Measurements from ENCODE around the gene SGSM1. TPM values are rescaled to one million over a fixed set of nuclear protein-coding genes. Genes with fewer than 3 reads are reported as not detected.

Gene SGSM1
- total RNA-seq, 2 donors from 2014 or later, result 1.6 to 3.0 TPM

- H3K9ac ChIP-seq (ENCODE audit: extremely low read depth, low read length, poor library complexity, severe bottlenecking), result no peak overlapping the region
- H3K27me3 ChIP-seq (ENCODE audit: control insufficient read depth, insufficient read depth, low read length, poor library complexity, severe bottlenecking), result no peaks in the 10 kb centered on the region
- Mint-ChIP-seq H3K9me3 (no peaks in the 10 kb centered on the region), H3K36me3 (ENCODE audit: low read depth) (no peaks in the 10 kb centered on the region), H3K27ac (no peak overlapping the region), H3K27me3 (ENCODE audit: insufficient read depth) (no peaks in the 10 kb centered on the region), H3K4me3 (no peak overlapping the region), H3K4me1 (peaks cover 4% of the 10 kb centered on the region)
- H3K27ac ChIP-seq (ENCODE audit: low read depth, low read length), result no peak overlapping the region
- H3K4me1 ChIP-seq (ENCODE audit: control insufficient read depth, insufficient read depth, low read length), result no peaks in the 10 kb centered on the region
- peak; percentile 72 for TF ChIP-seq CTCF (conservative IDR thresholded peaks at IDR 0.05)
- DNase-seq, result peak; percentile 72
- no peak overlapping the region for H3K4me3 ChIP-seq (ENCODE audit: low read length)
- no peaks in the 10 kb centered on the region for H3K9me3 ChIP-seq (ENCODE audit: control insufficient read depth, low read length)
- no peaks in the 10 kb centered on the region for H3K36me3 ChIP-seq (ENCODE audit: control insufficient read depth, insufficient read depth, low read length)
- 54 to 66% methylated on average over 2 of the region's 2 CpGs for WGBS, 2 experiments (ENCODE audit: insufficient coverage in 1 of 2, insufficient read length in 1 of 2)
Observed at GRCh38 chr22:24937114-24937513, 131.1 kb downstream of the SGSM1 start.

GRCh38 chr22:24938741-24939341, 132.8 kb downstream of the SGSM1 start:
- Histone ChIP-seq H3K27ac (ENCODE audit: low read depth, low read length) (no peak overlapping the region), H3K4me1 (ENCODE audit: control insufficient read depth, insufficient read depth, low read length) (no peaks in the 10 kb centered on the region), H3K36me3 (ENCODE audit: control insufficient read depth, insufficient read depth, low read length) (no peaks in the 10 kb centered on the region), H3K4me3 (ENCODE audit: low read length) (no peak overlapping the region), H3K9ac (ENCODE audit: extremely low read depth, low read length, poor library complexity, severe bottlenecking) (no peak overlapping the region), H3K27me3 (ENCODE audit: control insufficient read depth, insufficient read depth, low read length, poor library complexity, severe bottlenecking) (no peaks in the 10 kb centered on the region), H3K9me3 (ENCODE audit: control insufficient read depth, low read length) (no peaks in the 10 kb centered on the region)
- peak; percentile 86 for TF ChIP-seq CTCF (conservative IDR thresholded peaks at IDR 0.05)
- H3K27ac Mint-ChIP-seq, result no peak overlapping the region
- H3K27me3 Mint-ChIP-seq (ENCODE audit: insufficient read depth), result no peaks in the 10 kb centered on the region
- peak; percentile 77 for DNase-seq
- H3K4me3 Mint-ChIP-seq, result no peak overlapping the region
- no peaks in the 10 kb centered on the region for H3K36me3 Mint-ChIP-seq (ENCODE audit: low read depth)
- no peaks in the 10 kb centered on the region for H3K9me3 Mint-ChIP-seq
- 37 to 39% methylated on average over 10 to 11 of the region's 11 CpGs for WGBS, 2 experiments (ENCODE audit: insufficient coverage in 1 of 2, insufficient read length in 1 of 2)
- peaks cover 4% of the 10 kb centered on the region for H3K4me1 Mint-ChIP-seq

GRCh38 chr22:24942301-24942700, 136.3 kb downstream of the SGSM1 start:
- Histone ChIP-seq H3K9ac (ENCODE audit: extremely low read depth, low read length, poor library complexity, severe bottlenecking) (no peak overlapping the region), H3K27me3 (ENCODE audit: control insufficient read depth, insufficient read depth, low read length, poor library complexity, severe bottlenecking) (no peaks in the 10 kb centered on the region), H3K4me1 (ENCODE audit: control insufficient read depth, insufficient read depth, low read length) (no peaks in the 10 kb centered on the region), H3K9me3 (ENCODE audit: control insufficient read depth, low read length) (no peaks in the 10 kb centered on the region), H3K27ac (ENCODE audit: low read depth, low read length) (no peak overlapping the region), H3K4me3 (ENCODE audit: low read length) (no peak overlapping the region), H3K36me3 (ENCODE audit: control insufficient read depth, insufficient read depth, low read length) (no peaks in the 10 kb centered on the region)
- no peaks in the 10 kb centered on the region for H3K36me3 Mint-ChIP-seq (ENCODE audit: low read depth)
- H3K4me1 Mint-ChIP-seq, result no peaks in the 10 kb centered on the region
- 88 to 98% methylated on average over 2 to 3 of the region's 3 CpGs for WGBS, 2 experiments (ENCODE audit: insufficient coverage in 1 of 2, insufficient read length in 1 of 2)
- H3K9me3 Mint-ChIP-seq, result no peaks in the 10 kb centered on the region
- no peak for DNase-seq
- no peak overlapping the region for H3K27ac Mint-ChIP-seq
- H3K4me3 Mint-ChIP-seq, result no peak overlapping the region
- TF ChIP-seq CTCF (conservative IDR thresholded peaks at IDR 0.05), result no peak
- H3K27me3 Mint-ChIP-seq (ENCODE audit: insufficient read depth), result no peaks in the 10 kb centered on the region

Data from endodermal cell (in vitro differentiated cells).